ENCODE results near the gene ASB2. TPM values are rescaled to one million over a fixed set of nuclear protein-coding genes. Genes with fewer than 3 reads are reported as not detected.

ASB2 gene
- total RNA-seq, 1 experiment from 2014 or later = not detected

DNA sequence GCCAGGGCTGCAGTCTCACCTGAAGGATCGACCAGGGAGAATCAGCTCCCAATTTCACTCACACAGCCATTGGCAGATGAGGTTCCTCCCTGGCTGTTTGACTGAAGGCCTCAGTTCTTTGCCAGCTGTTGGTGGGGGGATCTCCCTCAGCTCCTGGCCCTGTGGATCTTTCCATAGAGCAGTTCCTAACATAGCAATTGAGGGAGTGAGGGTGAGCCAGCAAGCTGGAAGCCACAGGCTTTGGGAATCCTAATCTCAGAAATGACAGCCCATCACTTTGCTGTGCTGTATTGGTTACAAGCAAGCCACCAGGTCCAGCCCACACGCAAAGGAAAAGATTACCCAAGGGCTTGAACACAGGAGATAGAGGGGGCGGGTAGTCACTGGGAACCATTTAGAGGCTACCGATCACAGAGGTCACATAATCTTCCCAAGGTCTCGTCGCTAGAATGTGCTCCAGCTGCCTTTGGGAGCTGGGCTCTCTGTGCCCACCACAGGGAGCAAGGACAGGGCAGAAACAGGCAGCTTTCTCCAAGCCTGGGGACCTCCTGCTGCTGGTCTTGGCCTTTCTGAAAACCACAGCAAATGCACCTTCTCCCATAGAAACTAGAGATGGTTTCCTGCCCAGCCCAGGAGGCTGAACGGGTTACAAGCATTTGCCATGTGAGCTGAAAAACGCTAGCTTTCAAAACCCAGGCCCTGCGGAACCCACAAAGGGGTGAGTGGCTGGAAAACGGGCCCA lies 45.2 kb upstream of the ASB2 start:
- Histone ChIP-seq H3K27me3 (ENCODE audit: insufficient read depth, low read length) (no peaks in the 10 kb centered on the region), H3K4me2 (ENCODE audit: low read length) (peak overlapping the region; percentile 20; the same call in 1 of the 2 replicates), H4K20me1 (ENCODE audit: insufficient read depth) (no peaks in the 10 kb centered on the region), H3K36me3 (ENCODE audit: control insufficient read depth in 1 of 2, insufficient read depth in 2 of 2, low read length in 2 of 2) (no peaks in the 10 kb centered on the region), H3K79me2 (ENCODE audit: insufficient read depth, low read length) (no peaks in the 10 kb centered on the region), H3K9me3 (ENCODE audit: control insufficient read depth in 1 of 2, insufficient read depth in 1 of 2, low read depth in 1 of 2, low read length in 2 of 2) (no peaks in the 10 kb centered on the region), H2AFZ (ENCODE audit: low read depth, low read length, poor library complexity, severe bottlenecking) (no peak overlapping the region), H3K27ac (ENCODE audit: low read depth, low read length) (no peak overlapping the region), H3K9me2 (ENCODE audit: insufficient read depth) (no peaks in the 10 kb centered on the region), H3K4me3 (replicated peaks in 1 of 2; ENCODE audit: low read depth in 1 of 2, low read length in 2 of 2) (no peak overlapping the region), H3K4me1 (ENCODE audit: control insufficient read depth in 1 of 2, insufficient read depth in 2 of 2, low read length in 2 of 2) (peaks cover 5 to 30% of the 10 kb centered on the region in 2 experiments; a peak in 3 of 4 replicates), H3K9ac (ENCODE audit: low read length) (no peak overlapping the region)
- BruUV-seq (replicated peaks) = no TSS peak
- DNase-seq (ENCODE audit: low read depth, low spot score) (no peak), ATAC-seq (no peak)
- ChIA-PET POLR2A (no interaction called here), CTCF (interaction anchor here (1.1 to 1.6 kb wide), 3 partner anchors 15 to 122 kb away, joined by 3 to 5 read pairs (median 4); no protein-coding TSS in a partner anchor), RAD21 (ENCODE audit: low non-redundant PET in 1 of 2, low total read pairs in 2 of 2, uncharacterized antibody in 2 of 2, unreplicated experiment in 2 of 2) (no interaction called here)
- TF ChIP-seq EZH2phosphoT487 (IDR thresholded peaks at IDR 0.05; ENCODE audit: borderline replicate concordance) = no peak
- TF ChIP-seq POLR2AphosphoS5 (IDR thresholded peaks at IDR 0.05; ENCODE audit: low read depth, low read length) = no peak
- TF ChIP-seq ZFX (IDR thresholded peaks at IDR 0.05) = no peak
- no peak for TF ChIP-seq ELF1 (IDR thresholded peaks at IDR 0.05; ENCODE audit: borderline replicate concordance, low read depth)
- TF ChIP-seq, protein P1, sequence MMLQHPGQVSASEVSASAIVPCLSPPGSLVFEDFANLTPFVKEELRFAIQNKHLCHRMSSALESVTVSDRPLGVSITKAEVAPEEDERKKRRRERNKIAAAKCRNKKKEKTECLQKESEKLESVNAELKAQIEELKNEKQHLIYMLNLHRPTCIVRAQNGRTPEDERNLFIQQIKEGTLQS (IDR thresholded peaks at IDR 0.05) = no peak
- TF ChIP-seq, protein P2, sequence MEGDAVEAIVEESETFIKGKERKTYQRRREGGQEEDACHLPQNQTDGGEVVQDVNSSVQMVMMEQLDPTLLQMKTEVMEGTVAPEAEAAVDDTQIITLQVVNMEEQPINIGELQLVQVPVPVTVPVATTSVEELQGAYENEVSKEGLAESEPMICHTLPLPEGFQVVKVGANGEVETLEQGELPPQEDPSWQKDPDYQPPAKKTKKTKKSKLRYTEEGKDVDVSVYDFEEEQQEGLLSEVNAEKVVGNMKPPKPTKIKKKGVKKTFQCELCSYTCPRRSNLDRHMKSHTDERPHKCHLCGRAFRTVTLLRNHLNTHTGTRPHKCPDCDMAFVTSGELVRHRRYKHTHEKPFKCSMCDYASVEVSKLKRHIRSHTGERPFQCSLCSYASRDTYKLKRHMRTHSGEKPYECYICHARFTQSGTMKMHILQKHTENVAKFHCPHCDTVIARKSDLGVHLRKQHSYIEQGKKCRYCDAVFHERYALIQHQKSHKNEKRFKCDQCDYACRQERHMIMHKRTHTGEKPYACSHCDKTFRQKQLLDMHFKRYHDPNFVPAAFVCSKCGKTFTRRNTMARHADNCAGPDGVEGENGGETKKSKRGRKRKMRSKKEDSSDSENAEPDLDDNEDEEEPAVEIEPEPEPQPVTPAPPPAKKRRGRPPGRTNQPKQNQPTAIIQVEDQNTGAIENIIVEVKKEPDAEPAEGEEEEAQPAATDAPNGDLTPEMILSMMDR (IDR thresholded peaks at IDR 0.05 in 2 of 3, conservative IDR thresholded peaks at IDR 0.05 in 1 of 3; ENCODE audit: borderline replicate concordance in 1 of 3, insufficient read depth in 1 of 3, low read depth in 2 of 3, low read length in 2 of 3) = no peak
- no peak for TF ChIP-seq CEBPB (IDR thresholded peaks at IDR 0.05; ENCODE audit: low read depth)
- TF ChIP-seq SIN3A (IDR thresholded peaks at IDR 0.05; ENCODE audit: low read depth) = no peak
- TF ChIP-seq YY1 (IDR thresholded peaks at IDR 0.05; ENCODE audit: extremely low read depth, insufficient replicate concordance, low read depth, low read length) = no peak
- TF ChIP-seq RAD21 (IDR thresholded peaks at IDR 0.05; ENCODE audit: low read depth) = no peak
- TF ChIP-seq EGR1 (IDR thresholded peaks at IDR 0.05; ENCODE audit: low read depth) = no peak
- no peak for TF ChIP-seq ZNF274 (IDR thresholded peaks at IDR 0.05; ENCODE audit: low read depth, low read length)
- TF ChIP-seq JUND (IDR thresholded peaks at IDR 0.05) = no peak
- TF ChIP-seq, protein P3, sequence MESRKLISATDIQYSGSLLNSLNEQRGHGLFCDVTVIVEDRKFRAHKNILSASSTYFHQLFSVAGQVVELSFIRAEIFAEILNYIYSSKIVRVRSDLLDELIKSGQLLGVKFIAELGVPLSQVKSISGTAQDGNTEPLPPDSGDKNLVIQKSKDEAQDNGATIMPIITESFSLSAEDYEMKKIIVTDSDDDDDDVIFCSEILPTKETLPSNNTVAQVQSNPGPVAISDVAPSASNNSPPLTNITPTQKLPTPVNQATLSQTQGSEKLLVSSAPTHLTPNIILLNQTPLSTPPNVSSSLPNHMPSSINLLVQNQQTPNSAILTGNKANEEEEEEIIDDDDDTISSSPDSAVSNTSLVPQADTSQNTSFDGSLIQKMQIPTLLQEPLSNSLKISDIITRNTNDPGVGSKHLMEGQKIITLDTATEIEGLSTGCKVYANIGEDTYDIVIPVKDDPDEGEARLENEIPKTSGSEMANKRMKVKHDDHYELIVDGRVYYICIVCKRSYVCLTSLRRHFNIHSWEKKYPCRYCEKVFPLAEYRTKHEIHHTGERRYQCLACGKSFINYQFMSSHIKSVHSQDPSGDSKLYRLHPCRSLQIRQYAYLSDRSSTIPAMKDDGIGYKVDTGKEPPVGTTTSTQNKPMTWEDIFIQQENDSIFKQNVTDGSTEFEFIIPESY (IDR thresholded peaks at IDR 0.05; ENCODE audit: extremely low read depth, insufficient replicate concordance, low read length) = no peak
- TF ChIP-seq POLR2A (IDR thresholded peaks at IDR 0.05; ENCODE audit: borderline replicate concordance, extremely low read depth, insufficient read depth, insufficient read length) = no peak
- no peak for TF ChIP-seq CBX3 (IDR thresholded peaks at IDR 0.05; ENCODE audit: low read depth)
- TF ChIP-seq SP1 (IDR thresholded peaks at IDR 0.05; ENCODE audit: low read depth) = no peak
- no peak for TF ChIP-seq FOSL1 (IDR thresholded peaks at IDR 0.05; ENCODE audit: low read depth)
- intact Hi-C loops (cut with micrococcal nuclease) = no loop called here

All from HCT116 (cell line).